ENCODE data around the gene SOCS1. TPM values are rescaled to one million over a fixed set of nuclear protein-coding genes. Genes with fewer than 3 reads are reported as not detected.
"Not testable (repeated sequence)": the region's sequence is repeated elsewhere in the genome, so short reads cannot be mapped to it uniquely, and the experiment has no call there.

Gene SOCS1
- total and polyA plus RNA-seq, 10 donors, result 7.7 to 50.8 (median 21.8) TPM

DNA sequence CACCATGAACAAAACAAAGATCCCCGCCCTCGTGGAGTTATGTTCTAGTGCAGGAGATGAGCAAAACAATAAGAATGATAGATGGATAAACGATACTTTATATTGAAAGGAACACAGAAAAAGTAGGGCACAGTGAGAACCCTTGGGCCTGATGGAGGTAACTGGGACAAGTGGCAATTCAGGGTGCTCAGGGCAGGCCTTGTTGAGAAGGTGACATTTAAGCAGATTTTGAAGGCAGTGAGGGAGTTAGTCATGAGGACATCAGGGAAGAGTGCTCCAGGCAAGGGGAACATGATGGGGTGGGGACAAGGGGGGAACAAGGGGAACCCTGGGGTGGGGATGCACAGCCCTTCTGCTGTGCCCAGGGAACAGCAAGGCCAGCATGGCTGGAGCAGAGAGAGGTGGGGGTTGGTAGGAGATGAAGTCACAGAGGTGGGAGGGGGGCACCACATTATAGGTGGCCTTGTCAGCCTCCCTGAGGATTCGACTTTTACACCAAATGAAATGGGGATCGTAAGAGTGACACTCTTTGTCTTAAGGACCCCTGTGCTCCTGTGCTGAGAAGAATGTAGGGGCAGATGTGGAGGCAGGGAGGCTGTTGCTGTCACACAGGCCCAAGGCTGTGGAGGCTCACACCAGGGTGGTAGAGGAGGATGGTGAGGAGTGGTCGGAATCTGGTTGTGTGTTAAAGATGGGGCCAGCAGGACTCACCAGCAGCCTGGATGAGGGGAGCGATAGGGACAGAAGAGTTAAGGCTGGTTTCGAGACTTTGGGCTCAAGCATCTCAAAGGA is 34.3 kb upstream of the SOCS1 start:
- no peaks in the 10 kb centered on the region for H3K36me3 ChIP-seq
- H3K9me3 ChIP-seq, result no peaks in the 10 kb centered on the region
- H3K27ac ChIP-seq, result no peak overlapping the region
- intact Hi-C loops (cut with DNase I; ENCODE audit: low total_unique reads), result no loop called here
- no peak for DNase-seq
- peaks cover 0 to 10% (median 0%) of the 10 kb centered on the region in 7 donors for H3K27me3 ChIP-seq (replicated peaks in 1 of 7)
- H3K4me3 ChIP-seq, result no peak overlapping the region
- peaks cover 0 to 13% (median 0%) of the 10 kb centered on the region in 6 donors for H3K4me1 ChIP-seq
- WGBS, 5 donors, result 91 to 97% (median 92%) methylated on average over 8 of the region's 8 CpGs
- TF ChIP-seq, protein P1, sequence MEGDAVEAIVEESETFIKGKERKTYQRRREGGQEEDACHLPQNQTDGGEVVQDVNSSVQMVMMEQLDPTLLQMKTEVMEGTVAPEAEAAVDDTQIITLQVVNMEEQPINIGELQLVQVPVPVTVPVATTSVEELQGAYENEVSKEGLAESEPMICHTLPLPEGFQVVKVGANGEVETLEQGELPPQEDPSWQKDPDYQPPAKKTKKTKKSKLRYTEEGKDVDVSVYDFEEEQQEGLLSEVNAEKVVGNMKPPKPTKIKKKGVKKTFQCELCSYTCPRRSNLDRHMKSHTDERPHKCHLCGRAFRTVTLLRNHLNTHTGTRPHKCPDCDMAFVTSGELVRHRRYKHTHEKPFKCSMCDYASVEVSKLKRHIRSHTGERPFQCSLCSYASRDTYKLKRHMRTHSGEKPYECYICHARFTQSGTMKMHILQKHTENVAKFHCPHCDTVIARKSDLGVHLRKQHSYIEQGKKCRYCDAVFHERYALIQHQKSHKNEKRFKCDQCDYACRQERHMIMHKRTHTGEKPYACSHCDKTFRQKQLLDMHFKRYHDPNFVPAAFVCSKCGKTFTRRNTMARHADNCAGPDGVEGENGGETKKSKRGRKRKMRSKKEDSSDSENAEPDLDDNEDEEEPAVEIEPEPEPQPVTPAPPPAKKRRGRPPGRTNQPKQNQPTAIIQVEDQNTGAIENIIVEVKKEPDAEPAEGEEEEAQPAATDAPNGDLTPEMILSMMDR (IDR thresholded peaks at IDR 0.05 in 8 of 11, conservative IDR thresholded peaks at IDR 0.05 in 3 of 11), result no peak
- no peak for TF ChIP-seq POLR2A (IDR thresholded peaks at IDR 0.05)
- TF ChIP-seq POLR2AphosphoS5 (IDR thresholded peaks at IDR 0.05), result no peak

DNA sequence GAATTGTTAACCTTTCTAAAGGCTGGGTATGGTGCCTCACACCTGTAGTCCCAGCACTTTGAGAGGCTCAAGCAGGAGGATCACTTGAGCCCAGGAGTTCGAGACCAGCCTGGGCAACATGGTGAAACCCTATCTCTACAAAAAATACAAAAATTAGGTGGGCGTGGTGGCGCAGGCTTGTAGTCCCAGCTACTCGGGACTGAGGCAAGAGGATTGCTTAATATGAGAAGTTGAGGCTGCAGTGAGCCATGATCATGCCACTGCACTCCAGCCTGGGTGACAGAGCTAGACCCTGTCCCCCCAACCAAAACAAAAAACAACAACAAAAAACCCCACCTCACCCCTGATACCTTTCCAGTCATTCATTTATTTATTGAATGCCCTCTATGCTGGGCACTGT is 33.7 kb upstream of the SOCS1 start:
- 67 to 88% (median 83%) methylated on average over 4 of the region's 4 CpGs for WGBS, 5 donors
- intact Hi-C loops (cut with DNase I; ENCODE audit: low total_unique reads); DNase-seq; H3K4me3 ChIP-seq; H3K27ac ChIP-seq; H3K27me3 ChIP-seq (replicated peaks in 1 of 7); H3K36me3 ChIP-seq; H3K4me1 ChIP-seq; H3K9me3 ChIP-seq: not testable (repeated sequence)

DNA sequence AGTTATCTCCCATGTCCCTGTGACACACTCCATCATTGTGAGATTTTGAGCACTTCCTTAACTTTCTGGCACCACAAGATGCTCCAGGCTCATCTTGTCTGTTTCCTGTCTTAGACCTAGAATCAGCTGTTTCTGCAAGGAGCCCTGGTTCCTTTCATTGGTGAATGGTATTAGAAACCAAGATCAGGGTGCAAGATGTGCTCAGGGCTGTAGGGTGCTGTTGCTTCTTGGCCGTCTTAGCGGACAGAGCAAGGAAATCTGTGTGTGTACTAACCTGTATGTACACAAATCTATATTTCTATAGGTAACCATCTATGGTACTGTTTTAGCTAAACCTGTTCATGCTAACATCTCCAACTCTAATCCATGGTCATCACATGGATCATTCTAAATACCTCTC is 33.2 kb upstream of the SOCS1 start:
- TF ChIP-seq POLR2AphosphoS5 (IDR thresholded peaks at IDR 0.05) (no peak), POLR2A (IDR thresholded peaks at IDR 0.05) (no peak)
- TF ChIP-seq, protein P1 (IDR thresholded peaks at IDR 0.05 in 8 of 11, conservative IDR thresholded peaks at IDR 0.05 in 3 of 11), result no peak
- 93 to 98% (median 97%) methylated on average over 2 of the region's 2 CpGs for WGBS, 5 donors
- DNase-seq, result no peak

DNA sequence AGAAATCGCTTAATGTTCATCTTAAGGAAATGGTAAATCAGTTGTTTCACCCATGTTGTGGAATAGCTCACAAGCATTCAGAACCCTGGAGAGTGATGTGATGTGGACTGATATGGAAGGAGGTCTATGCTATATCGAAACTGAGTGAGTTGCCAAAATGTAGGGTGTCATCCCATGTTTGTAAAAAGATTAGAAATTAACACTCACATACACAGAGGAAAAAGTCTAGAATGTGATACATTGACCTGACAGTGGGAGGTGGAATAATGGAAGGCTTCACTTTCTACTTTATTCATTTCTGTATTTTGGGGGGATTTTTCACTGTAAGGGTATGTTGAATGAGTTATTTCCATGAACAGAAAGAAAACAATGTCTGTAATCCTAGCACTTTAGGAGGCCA is 29.8 kb upstream of the SOCS1 start:
- H3K4me3 ChIP-seq, result no peak overlapping the region
- 81 to 90% (median 84%) methylated on average over 2 of the region's 2 CpGs for WGBS, 5 donors
- H3K4me1 ChIP-seq, result no peaks in the 10 kb centered on the region
- no peak for DNase-seq
- TF ChIP-seq POLR2AphosphoS5 (IDR thresholded peaks at IDR 0.05), result no peak
- TF ChIP-seq, protein P1 (IDR thresholded peaks at IDR 0.05 in 8 of 11, conservative IDR thresholded peaks at IDR 0.05 in 3 of 11), result no peak
- no peak for TF ChIP-seq POLR2A (IDR thresholded peaks at IDR 0.05)
- no peaks in the 10 kb centered on the region for H3K36me3 ChIP-seq
- H3K9me3 ChIP-seq, result no peaks in the 10 kb centered on the region
- H3K27me3 ChIP-seq (replicated peaks in 1 of 7), result no peaks in the 10 kb centered on the region
- H3K27ac ChIP-seq, result no peak overlapping the region
- intact Hi-C loops (cut with DNase I; ENCODE audit: low total_unique reads), result no loop called here

More for the DNA sequence above, 33.2 kb upstream of the SOCS1 start:
- peaks cover 0 to 2% (median 0%) of the 10 kb centered on the region in 6 donors for H3K4me1 ChIP-seq
- peaks cover 0 to 10% (median 0%) of the 10 kb centered on the region in 7 donors for H3K27me3 ChIP-seq (replicated peaks in 1 of 7)
- no peaks in the 10 kb centered on the region for H3K36me3 ChIP-seq
- no peak overlapping the region for H3K4me3 ChIP-seq
- no peaks in the 10 kb centered on the region for H3K9me3 ChIP-seq
- no peak overlapping the region for H3K27ac ChIP-seq
- intact Hi-C loops (cut with DNase I; ENCODE audit: low total_unique reads), result no loop called here
